Activated CD8-positive, alpha-beta memory T cell treated with anti-CD3 and anti-CD28 coated beads for 48 hours (primary cell): Measurements from ENCODE around the gene LUZP2.

Source experiments
- DNase-seq, 3 experiments: peaks; one replicate each; pipeline ENCODE4 v3.0.0-alpha.2; 2020; ENCODE audit warnings: low read depth in 2 of 3, low spot score in 2 of 3

The LUZP2 gene

DNA sequence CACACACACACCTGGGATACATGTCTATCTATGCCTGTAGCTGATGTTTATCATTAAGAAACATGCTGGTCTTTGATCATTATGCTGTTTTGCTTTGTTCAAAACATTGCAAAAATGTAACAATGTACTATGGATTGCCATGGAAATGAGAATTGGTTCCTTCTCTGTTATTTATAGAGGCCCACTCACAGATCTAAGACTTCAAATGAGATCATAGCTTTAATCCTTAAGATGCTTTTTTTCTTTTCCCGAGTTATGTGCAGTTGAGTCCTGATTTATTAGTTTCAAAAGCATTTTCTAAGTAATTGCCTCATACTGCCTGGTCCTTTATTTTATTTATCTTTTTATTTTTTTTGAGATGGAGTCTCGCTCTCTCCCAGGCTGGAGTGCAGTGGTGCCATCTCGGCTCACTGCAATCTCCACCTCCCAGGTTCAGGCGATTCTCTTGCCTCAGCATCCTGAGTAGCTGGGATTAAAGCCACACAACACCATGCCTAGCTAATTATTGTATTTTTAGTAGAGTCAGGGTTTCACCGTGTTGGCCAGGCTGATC, 131.4 kb downstream of the LUZP2 start:
- no peak for DNase-seq

DNA sequence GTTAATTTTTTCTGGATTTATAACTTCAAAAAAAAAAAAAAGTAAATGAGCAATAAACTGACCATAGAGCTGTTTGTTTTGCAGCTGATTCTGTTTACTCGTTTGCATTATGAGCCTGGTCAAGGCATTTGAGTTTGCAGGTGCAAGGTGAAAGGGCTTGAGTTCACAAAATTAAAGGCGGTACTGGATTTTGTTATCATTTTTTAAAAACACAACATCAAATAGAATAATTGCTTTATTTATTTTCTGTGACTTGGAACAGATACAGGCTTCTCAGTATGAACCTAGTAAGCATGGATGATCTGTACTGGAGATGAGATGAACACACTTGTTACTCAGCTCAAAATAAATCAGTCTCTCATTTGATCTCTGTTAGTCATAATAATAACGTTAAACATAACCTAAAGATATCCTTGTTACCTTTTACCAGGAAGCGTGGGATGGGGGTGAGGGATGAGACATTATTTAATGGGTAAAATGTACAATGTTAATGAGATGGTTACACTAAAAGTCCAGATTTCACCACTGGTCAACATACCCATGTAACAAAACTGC, 137.8 kb downstream of the LUZP2 start:
- no peak for DNase-seq

DNA sequence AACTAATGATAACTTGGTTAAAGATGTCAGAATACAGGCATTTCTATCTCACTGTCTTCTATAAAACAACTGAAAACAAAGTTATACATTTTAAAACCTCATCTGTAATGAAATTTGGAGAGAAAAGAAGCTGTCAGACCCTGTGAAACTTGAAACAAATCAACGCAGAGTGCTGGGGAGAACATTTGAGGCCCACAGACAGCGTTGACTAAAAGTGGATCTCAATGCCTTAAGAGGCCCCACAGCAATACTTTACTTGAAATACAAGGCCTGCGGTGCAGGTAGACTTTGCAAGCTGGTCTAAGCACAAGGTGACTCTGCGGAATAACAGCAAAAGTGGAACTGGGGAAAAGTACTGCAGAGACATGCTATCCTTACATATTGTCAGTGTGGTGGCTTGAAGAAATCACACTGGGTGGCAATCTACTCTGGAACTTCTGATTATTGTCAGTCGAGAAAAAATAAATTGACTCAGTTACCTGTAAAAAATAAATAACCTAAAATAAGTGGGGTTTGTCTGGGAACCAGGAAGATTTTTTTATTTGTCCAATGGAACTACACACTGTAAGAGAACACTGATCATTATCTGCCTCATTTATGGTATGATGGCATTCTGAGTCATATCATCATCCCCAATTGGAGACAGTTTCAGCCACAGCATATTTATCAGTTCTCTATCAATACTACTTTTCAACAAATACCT, 138.9 kb downstream of the LUZP2 start:
- no peak for DNase-seq

DNA sequence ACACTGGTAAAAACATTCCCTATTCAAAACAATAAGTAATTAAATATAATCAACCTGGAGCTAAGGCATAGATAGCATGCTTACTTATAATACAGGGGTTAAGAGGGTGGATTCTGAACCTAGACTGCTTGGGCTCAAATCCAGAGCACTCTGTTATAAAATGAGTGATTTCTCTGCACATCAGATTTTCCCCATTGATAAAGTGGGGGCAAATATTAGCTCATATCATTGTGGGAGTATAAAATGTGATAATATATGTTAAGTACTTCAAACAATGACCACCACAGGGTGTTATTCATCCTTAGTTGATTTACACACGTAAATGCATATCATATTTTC, 139.4 kb downstream of the LUZP2 start:
- DNase-seq: no peak

DNA sequence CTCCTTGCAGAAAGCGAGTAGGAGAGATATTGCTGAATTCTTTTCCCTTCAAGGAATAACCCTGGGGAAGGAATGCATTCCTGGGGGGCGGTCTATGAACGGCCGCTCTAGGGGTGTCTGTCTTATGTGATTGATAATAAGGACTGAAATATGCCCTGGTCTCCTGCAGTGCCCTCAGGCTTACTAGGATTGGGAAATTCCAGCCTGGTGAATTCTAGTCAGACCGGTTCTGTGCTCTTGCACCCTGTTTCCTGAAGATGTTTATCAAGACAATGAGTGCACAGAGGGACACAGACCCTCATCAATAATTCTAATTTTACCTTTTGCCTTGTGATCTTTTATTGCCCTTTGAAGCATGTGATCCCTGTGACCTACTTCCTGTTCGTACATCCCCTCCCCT, 140.7 kb downstream of the LUZP2 start:
- no peak for DNase-seq

DNA sequence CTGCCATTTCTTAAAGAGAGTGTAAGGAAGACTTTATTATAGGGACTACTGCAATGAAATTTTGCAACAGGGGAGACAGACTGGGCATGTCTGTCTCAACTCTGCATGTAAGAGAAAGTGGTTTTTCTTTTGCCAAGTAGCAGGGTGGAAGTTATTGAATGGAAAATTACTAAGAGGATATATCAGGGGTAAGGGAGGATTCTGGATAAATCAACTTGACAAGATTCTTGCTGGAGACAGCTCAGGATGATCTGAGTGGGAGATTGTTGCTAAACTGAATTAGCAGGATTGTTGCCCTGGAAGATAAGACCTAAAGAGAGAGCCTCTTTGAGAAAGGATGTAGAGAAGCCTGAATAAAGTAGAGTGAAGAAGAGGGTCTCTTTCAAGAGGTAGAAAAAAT, 145.8 kb downstream of the LUZP2 start:
- no peak for DNase-seq

DNA sequence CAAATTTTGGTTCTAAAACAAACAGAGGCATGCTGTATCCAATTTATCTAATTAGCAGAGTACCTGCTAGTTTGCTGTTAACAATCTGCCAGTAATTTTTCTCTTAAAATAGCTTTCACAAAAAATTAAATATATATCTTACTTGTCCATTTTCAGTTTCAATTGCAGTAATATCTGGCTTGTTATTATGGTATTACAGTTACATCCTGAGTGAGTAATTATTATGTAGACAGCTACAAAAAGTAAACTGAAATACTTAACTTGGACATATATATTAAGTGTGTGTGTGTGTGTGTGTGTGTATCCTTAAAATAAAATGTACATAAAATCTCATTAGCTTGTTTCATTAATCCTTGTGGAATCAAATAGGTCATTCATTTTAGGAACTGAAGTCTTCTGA, 148.7 kb downstream of the LUZP2 start:
- no peak for DNase-seq

DNA sequence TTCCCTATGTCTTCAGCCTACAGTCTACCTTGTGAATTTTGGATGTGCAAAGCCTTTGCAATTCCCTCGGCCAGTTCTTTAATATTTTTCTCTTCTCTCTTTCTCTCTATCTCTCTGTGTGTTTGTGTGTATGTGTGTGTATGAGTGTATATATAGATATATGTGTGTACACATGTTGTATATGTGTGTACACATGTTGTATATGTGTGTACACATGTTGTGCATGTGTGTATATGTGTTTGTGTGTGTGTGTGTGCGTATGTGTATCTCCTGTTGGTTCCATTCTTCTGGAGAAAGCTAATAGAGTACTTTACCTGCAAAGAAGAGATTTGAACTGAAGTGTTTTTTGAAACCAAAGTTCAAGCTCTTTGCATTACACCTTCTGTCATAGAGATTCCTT, 155.0 kb downstream of the LUZP2 start:
- DNase-seq: no peak

DNA sequence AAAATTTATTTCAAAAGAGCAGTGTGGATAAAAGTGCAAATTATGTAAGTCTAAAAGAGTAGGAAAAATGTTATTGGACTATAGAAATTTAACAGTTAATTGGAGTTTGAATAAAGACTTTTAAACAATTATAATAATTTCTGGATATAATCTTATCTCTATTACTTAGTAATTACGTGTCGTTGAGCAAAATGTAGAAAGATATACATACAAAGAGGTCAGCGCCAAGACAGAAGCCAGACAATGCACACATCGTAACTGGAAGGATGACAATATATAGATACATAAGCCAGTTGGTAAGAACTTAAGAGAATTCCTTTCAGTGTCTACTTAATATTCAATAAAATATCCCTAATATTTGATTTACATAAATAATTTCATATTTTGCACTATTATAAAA, 157.0 kb downstream of the LUZP2 start:
- DNase-seq: no peak

DNA sequence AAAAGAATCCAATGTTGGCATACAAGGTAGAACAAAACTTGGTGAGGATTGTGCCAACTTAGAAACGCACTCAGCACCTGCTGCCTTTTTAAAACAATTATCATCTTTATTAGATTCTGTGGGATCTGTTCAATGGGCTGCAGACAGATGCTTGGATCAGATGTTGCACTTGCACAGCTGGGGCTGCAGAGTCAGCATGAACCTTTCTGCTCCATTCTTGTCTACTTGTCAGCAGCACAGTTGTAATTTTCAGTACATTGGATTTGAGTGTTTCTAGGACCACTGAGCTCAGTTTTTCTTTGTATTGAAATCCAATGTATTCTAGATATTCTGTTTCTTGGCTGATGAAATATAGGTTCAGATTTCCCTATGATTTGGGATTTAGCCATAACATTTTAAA, 164.5 kb downstream of the LUZP2 start:
- DNase-seq: no peak

DNA sequence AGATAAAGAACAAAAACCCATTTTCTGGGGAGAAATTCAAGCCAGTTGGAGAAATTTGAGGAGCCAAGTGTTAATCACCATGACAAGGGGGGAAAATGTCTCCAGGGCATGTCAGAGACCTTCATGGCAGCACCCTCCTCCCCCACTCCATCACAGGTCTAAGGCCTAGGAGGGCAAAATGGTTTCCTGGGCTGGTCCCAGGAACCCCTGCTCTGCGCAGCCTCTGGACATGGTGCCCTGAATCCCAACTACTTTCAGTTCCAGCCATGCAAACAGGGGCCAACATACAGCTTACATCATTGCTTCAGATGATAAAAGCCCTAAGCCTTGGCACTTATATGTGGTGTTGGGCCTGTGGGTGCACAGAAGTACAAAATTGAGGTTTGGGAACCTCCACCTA, 167.5 kb downstream of the LUZP2 start:
- no peak for DNase-seq

DNA sequence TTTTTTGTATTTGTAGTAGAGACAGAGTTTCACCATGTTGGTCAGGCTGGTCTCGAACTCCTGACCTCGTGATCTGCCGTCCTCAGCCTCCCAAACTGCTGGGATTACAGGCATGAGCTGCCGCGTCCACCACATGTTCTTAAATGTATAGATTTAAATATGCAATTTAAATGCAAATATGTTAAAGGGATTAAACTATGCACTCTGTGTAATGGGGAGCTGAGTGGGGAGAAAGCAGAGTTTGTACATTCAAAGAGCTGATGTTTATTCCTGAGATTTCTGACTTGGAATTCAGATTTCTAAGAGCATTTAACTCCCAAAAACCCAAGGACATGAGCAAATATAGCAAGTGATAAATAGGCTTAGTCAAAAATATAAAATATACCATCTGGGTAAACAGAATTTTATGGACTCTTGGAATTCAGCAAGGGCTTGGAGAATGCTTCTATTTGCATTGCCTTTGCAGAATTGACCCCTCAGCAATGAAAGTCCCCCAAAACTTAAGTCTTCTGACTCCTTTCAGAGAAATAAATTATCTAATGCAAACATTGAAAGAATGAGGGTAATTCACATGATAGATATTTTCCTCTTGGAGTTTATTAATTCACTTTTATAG, 170.6 kb downstream of the LUZP2 start:
- DNase-seq: no peak

DNA sequence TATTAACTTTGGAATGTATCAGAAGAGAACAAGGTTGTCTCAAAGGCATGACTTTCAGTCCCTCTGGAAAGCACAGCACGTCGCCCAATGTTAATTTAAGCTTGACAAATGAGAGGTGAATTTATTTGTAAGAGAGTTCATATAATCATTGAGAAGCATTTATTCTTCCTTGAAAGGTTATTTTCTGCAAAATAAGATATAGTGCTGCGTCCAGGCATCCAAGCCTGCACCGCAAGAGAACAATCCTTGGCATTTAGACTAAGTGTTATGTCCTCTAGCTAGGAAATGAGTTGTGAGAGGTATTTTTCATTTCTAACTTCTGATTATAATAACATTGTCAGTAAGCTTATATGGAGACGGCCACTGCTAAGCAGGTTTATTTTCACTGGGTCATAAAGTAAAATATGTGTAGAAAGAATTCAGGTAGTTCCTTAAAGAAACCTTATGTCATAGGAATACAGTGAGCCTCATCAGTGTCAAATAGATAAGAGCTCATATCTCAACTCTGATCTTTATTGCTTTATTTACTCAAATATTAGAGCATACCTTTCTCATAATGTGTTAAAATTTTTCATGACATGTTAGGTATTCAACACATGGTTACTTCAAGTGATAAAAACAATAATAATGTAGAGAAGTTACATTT, 182.0 kb downstream of the LUZP2 start:
- no peak for DNase-seq

DNA sequence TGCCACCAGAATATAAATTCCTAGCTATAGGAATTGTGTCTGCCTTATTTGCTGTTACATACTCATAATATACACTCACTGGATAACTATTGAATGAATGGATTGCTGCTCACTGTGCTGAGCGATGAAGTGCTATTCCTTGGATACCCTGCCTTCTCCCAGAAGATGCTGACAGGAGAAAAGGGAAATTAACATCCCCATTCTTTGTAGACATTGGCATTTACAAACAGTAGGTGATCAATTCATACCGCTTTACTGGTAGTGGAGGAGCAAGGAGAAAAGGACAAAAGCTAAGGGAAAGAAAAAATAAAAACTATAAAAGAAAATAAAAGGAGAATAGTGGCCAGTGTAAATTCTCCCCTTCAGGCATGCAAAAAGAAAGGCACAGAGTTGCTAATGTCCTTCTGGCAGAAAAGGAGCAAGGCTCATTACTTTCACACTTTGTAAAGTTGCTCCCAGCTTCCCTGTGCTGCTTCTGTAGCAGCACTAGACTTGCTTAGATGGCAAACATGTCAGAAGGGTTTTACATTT, 183.0 kb downstream of the LUZP2 start:
- DNase-seq: no peak

DNA sequence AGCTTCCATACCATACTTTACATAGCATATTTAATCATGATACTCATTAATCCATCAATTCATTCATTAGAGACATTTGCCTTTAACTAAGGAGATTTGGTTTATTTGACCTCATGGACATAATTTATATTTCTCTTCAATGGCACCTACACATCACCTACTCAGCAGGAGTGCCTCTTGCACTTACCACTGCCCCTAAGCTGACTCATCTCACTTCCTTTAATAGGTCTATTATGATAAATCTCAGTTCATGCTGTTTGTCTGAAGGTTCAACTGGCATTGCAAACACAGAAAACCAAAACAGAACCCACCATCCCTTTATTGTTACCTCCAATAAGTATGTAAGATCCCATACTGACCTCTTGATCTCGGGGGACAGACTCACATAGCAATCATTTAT, 186.7 kb downstream of the LUZP2 start:
- no peak for DNase-seq

DNA sequence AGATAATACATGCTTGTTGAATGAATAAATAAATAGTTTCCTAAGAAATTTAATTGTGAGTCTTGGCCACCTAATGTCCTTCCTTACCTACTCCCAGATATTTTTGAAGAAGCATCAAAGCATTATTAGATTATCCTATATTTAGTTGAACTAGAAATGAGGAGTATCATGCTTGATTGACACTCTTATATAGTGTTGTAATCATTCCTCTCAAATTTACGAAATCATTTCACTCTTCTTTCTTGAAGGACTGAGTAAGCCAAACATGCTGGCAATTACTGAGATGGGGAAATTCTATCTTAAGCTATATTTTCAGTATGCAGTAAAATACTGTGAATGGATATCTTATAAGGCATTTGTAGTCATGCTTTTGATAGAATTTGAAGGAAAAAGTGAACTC, 189.0 kb downstream of the LUZP2 start:
- no peak for DNase-seq

DNA sequence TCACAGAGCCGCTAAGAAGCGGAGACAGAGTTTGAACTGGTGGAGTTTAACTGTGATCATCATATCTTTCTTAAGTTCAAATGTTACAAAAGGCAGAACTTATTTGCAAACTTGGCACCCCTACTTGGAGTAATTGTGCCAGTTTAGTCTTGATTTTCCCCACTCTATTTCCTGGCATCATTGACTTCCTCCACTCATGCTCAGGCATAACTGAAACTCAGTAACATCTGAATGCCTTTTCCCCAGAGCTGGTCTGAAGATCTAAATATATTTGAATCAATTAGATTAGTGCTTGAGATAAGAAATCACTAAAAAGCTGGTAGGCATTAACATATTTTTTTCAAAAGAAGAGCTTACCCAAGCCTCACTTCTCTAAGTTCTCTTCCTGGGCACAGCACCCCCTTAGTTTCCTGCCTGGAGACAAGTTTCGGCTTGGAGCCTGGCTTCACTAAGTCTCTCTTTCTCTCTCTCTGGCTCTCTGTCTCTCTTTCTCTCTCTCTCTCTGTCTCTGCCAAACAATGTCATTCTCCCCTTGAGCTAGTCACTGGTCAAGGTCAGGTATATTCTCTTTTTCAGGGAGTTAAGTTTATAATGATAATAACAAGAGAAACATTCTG, 190.8 kb downstream of the LUZP2 start:
- DNase-seq: no peak

DNA sequence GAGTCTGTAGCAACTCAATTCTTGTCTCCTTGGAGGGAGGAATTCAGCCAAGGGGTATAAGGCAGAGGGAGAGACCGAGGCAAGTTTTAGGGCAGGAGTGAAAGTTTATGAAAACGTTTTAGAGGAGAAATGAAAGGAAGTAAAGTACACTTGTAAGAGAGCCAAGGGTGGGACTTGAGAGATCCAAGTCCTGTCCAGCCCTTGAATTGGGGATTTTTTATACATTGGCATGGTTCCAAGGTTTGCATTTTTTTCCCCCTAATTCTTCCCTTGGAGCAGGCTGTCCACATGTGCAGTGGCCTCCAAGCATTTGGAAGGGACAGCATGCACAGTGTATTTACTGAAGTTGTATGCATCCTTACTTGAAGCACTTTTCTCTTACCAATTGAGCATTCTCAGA, 192.1 kb downstream of the LUZP2 start:
- no peak for DNase-seq

DNA sequence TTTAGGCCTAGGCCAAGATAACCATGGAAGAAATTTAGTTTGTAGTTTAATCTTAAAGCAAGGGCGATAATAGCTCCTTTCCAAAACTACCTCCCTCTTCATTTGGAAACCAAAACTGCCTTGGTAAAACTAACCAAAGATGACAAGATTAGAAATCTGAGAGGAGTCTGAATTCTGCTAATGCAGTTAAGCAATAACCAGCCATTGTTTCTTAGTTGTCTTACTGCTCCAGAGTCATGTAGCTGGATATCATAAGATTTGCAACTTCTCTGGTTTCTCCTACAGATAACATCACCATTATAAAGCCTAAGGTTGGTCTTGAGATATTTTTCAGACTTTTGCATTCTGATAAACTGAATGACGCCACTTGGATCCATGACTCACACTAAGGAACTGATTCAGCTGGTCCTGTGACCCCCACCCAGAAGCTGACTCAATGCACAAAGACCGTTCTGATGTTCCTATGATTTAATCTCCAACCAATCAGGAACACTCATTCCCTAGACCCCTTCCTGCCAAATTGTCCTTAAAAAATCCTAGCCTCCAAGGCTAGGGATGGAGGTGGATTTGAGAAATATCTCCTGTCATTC, 200.8 kb downstream of the LUZP2 start:
- DNase-seq: no peak

DNA sequence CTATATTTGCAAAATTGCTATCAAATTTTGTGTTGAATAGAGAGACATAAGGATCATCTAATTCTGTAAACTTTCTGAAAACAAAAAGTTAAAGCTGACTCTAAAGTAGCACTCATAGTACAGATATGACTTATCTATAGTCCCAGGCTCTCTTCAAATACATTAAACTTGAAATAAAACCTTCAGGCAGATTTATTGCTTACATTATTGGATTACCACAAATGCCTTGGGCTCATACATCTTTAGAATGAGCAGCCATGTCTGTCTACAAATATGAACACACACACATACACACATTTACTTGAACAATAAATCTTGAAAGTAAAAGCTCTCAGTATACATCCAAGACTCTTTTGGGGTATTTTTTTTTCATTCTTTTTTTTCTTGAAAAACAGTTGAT, 207.9 kb downstream of the LUZP2 start:
- no peak for DNase-seq

DNA sequence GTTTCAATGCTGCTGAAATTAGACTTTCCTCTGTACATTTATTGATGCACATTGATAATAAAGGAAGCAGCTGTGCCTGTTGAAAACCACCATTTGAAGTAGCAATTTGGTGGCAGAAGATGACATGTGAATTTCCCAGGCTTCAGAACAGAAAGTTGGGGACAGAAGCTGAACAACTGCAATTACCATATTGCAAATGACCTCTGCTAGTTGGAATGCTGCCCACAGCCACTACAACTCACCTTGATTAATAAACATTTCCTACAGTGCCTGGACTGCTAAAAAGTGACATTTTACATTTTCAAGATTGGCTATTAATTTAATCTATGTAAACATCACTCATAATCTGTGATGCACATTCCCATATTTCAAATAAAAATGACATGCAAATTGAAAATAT, 208.6 kb downstream of the LUZP2 start:
- DNase-seq: no peak
